ENCODE measurements around the gene MSANTD4.

MSANTD4 gene

DNA sequence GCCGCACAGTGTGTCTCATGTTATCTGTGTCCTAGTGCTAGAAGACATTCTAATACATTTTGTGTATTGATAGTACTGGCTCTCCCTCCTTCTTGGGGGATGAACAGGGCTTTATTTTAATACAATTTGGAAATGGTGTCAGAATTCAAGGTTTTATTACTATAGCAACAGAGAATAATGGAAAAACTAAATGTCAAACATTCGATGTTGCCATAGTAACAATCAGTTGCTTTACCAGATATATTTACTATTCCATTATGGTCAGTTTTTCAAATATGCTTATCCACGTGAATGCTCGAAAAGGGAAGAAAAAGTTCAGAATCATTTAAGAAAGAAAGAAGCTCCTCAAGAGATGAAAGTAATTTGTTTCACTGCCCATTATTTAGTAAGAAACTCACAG, 8.6 kb upstream of the MSANTD4 start:
- TF ChIP-seq, protein P1, sequence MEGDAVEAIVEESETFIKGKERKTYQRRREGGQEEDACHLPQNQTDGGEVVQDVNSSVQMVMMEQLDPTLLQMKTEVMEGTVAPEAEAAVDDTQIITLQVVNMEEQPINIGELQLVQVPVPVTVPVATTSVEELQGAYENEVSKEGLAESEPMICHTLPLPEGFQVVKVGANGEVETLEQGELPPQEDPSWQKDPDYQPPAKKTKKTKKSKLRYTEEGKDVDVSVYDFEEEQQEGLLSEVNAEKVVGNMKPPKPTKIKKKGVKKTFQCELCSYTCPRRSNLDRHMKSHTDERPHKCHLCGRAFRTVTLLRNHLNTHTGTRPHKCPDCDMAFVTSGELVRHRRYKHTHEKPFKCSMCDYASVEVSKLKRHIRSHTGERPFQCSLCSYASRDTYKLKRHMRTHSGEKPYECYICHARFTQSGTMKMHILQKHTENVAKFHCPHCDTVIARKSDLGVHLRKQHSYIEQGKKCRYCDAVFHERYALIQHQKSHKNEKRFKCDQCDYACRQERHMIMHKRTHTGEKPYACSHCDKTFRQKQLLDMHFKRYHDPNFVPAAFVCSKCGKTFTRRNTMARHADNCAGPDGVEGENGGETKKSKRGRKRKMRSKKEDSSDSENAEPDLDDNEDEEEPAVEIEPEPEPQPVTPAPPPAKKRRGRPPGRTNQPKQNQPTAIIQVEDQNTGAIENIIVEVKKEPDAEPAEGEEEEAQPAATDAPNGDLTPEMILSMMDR (conservative IDR thresholded peaks at IDR 0.05; ENCODE audit: low read depth, low read length): no peak
- no peak for DNase-seq (ENCODE audit: low read depth)
- no peak overlapping the region for H3K4me3 ChIP-seq (ENCODE audit: low read depth, low read length)

DNA sequence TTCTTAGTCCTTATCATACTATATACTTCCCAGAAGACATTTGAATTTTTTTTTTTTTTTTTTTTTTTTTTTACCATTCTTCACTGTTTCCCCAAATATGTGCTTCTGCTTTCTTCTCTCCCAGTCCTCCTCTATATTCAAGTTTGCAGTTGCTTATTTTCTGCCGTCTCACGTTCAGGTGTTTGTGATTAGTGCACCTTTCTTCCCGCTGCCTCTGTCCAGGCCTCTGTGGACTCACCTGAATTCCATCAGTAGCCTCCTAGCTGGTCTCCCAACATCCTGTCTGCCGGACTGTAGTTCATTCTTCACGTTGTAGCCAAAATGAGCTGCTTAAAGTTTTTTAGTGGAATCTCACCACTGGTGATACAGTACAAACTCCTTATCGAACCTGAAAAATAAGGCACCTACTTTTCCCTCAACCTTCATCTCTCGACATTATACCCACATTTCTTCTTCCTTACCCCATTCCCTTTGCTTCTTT, 795 bp upstream of the MSANTD4 start:
- no peak for DNase-seq (ENCODE audit: low read depth)
- H3K4me3 ChIP-seq (ENCODE audit: low read depth, low read length): peak overlapping the region; percentile 70
- TF ChIP-seq, protein P1 (conservative IDR thresholded peaks at IDR 0.05; ENCODE audit: low read depth, low read length): no peak

DNA sequence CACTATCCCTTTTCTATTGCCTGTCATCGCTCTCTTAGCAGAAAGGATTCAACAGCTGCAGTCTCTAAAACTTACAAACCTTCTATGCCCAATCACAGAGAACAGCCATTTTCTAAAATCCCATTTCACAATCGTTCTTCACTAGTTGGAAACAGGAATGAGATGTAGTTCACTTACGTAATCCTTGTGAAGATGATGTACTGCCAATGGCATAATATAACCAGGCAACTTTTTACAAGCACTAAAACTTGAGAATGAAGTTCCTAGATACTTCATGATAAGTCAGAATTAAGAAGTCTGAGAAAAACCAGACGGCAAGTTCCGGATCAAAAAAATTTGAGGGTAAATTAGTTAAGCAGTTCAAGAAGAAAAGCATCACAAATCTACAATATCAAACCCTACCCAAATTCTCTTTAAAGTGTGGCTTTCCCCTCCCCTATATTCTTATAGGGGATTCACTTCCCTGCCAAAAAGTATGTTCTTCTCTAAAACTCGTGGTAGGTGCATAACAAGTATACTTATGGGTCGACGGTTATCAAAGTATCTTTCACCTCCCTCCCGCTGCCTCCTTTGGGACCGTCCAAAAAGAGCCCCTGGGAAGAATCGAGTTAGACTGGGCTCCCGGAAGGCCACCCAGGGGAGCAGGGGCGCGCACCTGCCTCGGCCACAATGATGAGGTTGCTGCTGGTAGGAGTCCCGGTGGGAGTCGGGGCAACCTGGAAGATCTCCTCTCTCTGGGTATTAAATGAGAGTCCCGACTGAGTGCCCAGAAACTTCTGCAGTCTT, 666 bp downstream of the MSANTD4 start:
- peak overlapping the region; percentile 93 for H3K4me3 ChIP-seq (ENCODE audit: low read depth, low read length)
- TF ChIP-seq, protein P1 (conservative IDR thresholded peaks at IDR 0.05; ENCODE audit: low read depth, low read length): no peak
- DNase-seq (ENCODE audit: low read depth): peak; percentile 50

DNA sequence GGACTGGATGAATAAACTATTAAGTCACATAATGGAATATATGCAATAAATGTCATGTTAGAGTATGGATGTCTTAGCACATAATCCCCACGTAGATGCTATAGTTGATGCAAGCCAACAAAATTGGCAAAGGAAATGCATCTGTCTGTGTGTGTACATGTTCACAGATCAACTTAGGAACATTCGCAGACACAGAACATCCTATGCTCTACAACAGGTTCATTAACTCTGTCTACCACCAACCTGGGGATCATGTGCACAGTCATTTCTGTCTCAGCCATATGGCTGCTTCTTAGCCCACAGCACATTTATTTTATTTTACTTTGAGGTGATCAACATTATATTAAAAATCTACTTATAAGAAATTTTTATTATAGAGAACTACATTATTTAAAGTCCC, 4.9 kb downstream of the MSANTD4 start:
- H3K4me3 ChIP-seq (ENCODE audit: low read depth, low read length): no peak overlapping the region
- TF ChIP-seq, protein P1 (conservative IDR thresholded peaks at IDR 0.05; ENCODE audit: low read depth, low read length): no peak
- DNase-seq (ENCODE audit: low read depth): no peak

DNA sequence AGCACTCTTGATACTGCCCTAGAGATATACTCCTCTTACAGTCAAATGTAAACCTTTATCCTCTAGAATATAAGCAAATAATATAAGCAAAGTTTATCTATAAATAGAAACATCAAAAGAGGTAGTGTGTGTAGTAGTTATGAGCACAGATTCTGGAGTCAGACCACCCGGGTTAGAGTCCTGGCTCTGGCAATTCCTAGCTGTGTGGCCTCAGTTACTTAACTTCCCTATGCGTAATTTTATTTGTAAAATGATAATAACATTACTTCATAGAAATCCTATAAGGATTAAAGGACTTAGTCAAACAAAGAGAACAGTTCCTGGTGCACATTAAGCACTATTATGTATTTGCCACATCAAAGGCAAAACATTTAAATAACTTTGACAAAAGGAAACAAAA, 7.0 kb downstream of the MSANTD4 start:
- TF ChIP-seq, protein P1 (conservative IDR thresholded peaks at IDR 0.05; ENCODE audit: low read depth, low read length): no peak
- no peak for DNase-seq (ENCODE audit: low read depth)
- H3K4me3 ChIP-seq (ENCODE audit: low read depth, low read length): no peak overlapping the region

DNA sequence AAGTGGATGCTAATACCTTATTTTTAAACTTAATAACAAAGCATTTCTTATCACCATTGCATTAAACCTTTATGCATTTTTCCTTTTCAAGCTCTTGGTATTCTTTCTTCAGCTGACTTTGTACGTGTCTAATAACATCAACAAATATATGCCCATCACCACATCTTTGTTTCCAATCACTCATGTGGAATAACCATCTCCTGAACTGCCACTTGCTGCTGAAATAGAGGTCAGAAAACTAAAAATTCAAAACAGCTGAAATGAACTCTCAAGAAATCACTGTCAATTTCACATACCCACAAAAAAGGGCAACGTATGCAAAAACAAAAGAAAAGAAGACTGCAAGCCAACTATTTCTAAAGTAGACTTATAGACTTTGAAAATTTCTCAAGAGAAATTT, 7.4 kb downstream of the MSANTD4 start:
- DNase-seq (ENCODE audit: low read depth): no peak
- TF ChIP-seq, protein P1 (conservative IDR thresholded peaks at IDR 0.05; ENCODE audit: low read depth, low read length): no peak

DNA sequence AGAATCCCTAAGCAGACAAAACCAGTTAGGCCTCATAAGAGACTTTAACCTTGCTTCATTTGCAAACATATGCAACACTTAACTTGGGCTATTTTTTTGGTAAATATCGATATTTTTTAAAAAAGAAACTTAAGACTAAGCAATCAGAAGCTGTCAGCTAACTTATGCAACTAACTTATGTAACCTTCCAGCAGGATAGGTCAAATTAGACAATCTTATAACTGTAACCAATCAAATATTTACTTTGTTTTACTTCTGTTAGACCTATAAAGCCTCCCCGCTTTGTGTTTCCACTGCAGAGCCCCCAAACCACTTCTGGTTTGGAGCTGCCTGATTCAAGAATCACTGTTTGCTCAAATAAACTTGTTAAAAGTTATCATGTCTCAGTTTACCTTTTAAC, 8.0 kb downstream of the MSANTD4 start:
- no peak for DNase-seq (ENCODE audit: low read depth)
- TF ChIP-seq, protein P1 (conservative IDR thresholded peaks at IDR 0.05; ENCODE audit: low read depth, low read length): no peak
- H3K4me3 ChIP-seq (ENCODE audit: low read depth, low read length): no peak overlapping the region

More for the DNA sequence above, 7.4 kb downstream of the MSANTD4 start:
- H3K4me3 ChIP-seq (ENCODE audit: low read depth, low read length): no peak overlapping the region

All from choroid plexus epithelial cell (primary cell).